ENCODE data around the gene ZNF277. TPM values are rescaled to one million over a fixed set of nuclear protein-coding genes. Genes with fewer than 3 reads are reported as not detected.

ZNF277 gene
- total RNA-seq, 1 experiment from 2014 or later = 12.8 TPM

GRCh38 chr7:112180223-112180622 lies 26.3 kb upstream of the ZNF277 start:
- H3K4me1 ChIP-seq (ENCODE audit: control insufficient read depth, insufficient read depth, low read length) = no peaks in the 10 kb centered on the region
- intact Hi-C loops (cut with micrococcal nuclease; ENCODE audit: unreplicated experiment) = no loop called here
- H3K36me3 ChIP-seq (ENCODE audit: control insufficient read depth, insufficient read depth, low read length) = no peaks in the 10 kb centered on the region
- POLR2A ChIA-PET = no interaction called here
- CTCF ChIA-PET = no interaction called here
- ATAC-seq (peak; percentile 37; the same call in 1 of the 2 replicates), DNase-seq (ENCODE audit: low read depth, low spot score) (no peak)
- TF ChIP-seq SIN3A (IDR thresholded peaks at IDR 0.05; ENCODE audit: borderline replicate concordance, insufficient read depth, low read depth, low read length) (no peak), POLR2AphosphoS5 (IDR thresholded peaks at IDR 0.05; ENCODE audit: low read depth, low read length) (no peak), REST (IDR thresholded peaks at IDR 0.05; ENCODE audit: insufficient read depth in 1 of 2, low read depth in 2 of 2, low read length in 1 of 2) (no peak)
- H3K27ac ChIP-seq (ENCODE audit: low read length) = no peak overlapping the region
- no peaks in the 10 kb centered on the region for H3K9me3 ChIP-seq (ENCODE audit: control insufficient read depth, insufficient read depth, low read depth, low read length)
- in situ Hi-C loops (cut with HindIII; ENCODE audit: low pct_unique_long_range_greater_than_20kb, low sequenced_read_pairs) = no loop called here
- H3K27me3 ChIP-seq (ENCODE audit: control insufficient read depth, insufficient read depth, low read length) = no peaks in the 10 kb centered on the region
- no peak overlapping the region for H3K4me3 ChIP-seq (ENCODE audit: low read depth in 2 of 2, low read length in 2 of 2)
- BruUV-seq (replicated peaks) = no TSS peak

DNA sequence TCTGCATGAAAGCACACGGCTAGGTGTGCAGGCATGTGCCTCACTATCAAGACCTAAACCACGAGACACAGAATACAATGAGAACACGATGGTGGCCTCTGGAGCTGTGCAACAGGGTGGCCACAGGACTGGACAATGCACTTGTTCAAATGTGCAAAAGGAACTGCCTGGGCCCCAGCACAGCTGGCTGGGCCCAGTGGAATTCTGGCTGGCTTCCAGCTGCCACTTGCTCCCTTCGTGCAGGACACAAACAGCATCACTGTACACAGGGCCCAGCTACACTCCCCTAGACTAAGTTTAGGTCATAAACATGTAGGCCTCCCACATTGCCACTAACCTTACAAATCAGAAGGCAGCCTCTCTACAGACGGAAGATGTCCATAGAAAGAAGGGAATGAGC lies 23.7 kb upstream of the ZNF277 start:
- intact Hi-C loops (cut with micrococcal nuclease; ENCODE audit: unreplicated experiment) = no loop called here
- Histone ChIP-seq H3K27ac (ENCODE audit: low read length) (no peak overlapping the region), H3K27me3 (ENCODE audit: control insufficient read depth, insufficient read depth, low read length) (no peaks in the 10 kb centered on the region), H3K4me1 (ENCODE audit: control insufficient read depth, insufficient read depth, low read length) (no peaks in the 10 kb centered on the region), H3K36me3 (ENCODE audit: control insufficient read depth, insufficient read depth, low read length) (no peaks in the 10 kb centered on the region), H3K4me3 (ENCODE audit: low read depth in 2 of 2, low read length in 2 of 2) (no peak overlapping the region), H3K9me3 (ENCODE audit: control insufficient read depth, insufficient read depth, low read depth, low read length) (no peaks in the 10 kb centered on the region)
- DNase-seq (ENCODE audit: low read depth, low spot score) = no peak
- no peak for TF ChIP-seq SIN3A (IDR thresholded peaks at IDR 0.05; ENCODE audit: borderline replicate concordance, insufficient read depth, low read depth, low read length)
- TF ChIP-seq, protein P1, sequence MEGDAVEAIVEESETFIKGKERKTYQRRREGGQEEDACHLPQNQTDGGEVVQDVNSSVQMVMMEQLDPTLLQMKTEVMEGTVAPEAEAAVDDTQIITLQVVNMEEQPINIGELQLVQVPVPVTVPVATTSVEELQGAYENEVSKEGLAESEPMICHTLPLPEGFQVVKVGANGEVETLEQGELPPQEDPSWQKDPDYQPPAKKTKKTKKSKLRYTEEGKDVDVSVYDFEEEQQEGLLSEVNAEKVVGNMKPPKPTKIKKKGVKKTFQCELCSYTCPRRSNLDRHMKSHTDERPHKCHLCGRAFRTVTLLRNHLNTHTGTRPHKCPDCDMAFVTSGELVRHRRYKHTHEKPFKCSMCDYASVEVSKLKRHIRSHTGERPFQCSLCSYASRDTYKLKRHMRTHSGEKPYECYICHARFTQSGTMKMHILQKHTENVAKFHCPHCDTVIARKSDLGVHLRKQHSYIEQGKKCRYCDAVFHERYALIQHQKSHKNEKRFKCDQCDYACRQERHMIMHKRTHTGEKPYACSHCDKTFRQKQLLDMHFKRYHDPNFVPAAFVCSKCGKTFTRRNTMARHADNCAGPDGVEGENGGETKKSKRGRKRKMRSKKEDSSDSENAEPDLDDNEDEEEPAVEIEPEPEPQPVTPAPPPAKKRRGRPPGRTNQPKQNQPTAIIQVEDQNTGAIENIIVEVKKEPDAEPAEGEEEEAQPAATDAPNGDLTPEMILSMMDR (IDR thresholded peaks at IDR 0.05) = no peak
- no peak for TF ChIP-seq REST (IDR thresholded peaks at IDR 0.05; ENCODE audit: insufficient read depth in 1 of 2, low read depth in 2 of 2, low read length in 1 of 2)
- no peak for TF ChIP-seq TCF7L2 (IDR thresholded peaks at IDR 0.05; ENCODE audit: low read depth, low read length)
- no peak for ATAC-seq
- ChIA-PET CTCF (no interaction called here), POLR2A (no interaction called here)
- in situ Hi-C loops (cut with HindIII; ENCODE audit: low pct_unique_long_range_greater_than_20kb, low sequenced_read_pairs) = no loop called here
- BruUV-seq (replicated peaks) = no TSS peak
